HG03060 (cell line): Measurements from ENCODE around the gene SATB1.
"Not testable (repeated sequence)": the region's sequence is repeated elsewhere in the genome, so short reads cannot be mapped to it uniquely, and the experiment has no call there.

Source experiments
- ATAC-seq: cut with Tn5 transposase; IDR thresholded peaks from one replicate; pipeline ENCODE4 v1.9.1; 2021; ENCODE audit warnings: low read depth, moderate number of reproducible peaks; ENCODE audit not compliant: unreplicated experiment

SATB1 gene

DNA sequence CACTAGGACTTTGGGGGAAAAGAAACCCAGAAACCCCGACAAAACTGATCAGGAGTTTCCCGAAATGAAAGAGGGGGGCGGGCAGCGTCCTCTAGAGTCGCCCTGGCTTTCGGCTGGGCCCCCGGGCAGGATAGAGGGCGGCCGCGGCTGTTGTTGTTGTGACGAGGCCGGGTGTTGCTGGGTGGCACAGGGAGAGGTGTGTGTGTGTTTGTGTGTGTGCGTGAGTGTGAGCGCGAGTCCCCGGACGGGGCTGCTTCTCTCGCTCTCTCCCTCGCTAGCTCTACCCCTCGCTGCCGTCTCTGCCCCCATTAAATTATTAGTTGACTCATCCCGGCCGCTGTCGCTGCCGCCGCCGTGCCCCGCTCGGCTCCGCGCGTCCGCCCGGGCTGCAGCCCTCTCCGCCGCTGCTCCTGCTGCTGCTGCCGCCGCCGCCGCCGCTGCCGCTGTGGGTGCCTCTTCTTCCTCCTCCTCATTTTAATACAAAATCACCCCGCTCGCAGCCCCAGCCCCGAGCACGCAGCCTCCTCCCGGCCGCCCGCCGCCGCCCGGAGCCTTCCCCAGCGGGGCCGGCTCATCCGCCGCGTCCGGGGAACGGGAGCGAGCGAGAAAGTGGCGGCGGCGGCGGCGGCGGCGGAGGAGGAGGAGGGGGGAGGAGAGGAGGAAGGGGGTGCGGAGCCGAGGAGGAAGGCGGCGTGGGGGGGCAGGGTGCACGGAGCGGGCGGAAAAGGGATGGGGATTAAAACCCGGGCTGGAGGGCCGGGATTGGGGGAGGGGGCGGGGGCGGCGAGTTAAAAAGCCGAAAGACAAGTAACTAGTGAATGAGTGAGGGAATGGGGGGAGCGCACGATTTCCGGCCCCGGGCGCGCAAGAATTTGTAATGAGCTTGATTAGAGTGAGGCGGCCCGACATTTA, at the start of gene SATB1:
SATB1 (minus strand) TSS at position 611 of the 912 bp plus-strand sequence. CDS start 4,372 bp downstream, outside the sequence.
- no peak for ATAC-seq

DNA sequence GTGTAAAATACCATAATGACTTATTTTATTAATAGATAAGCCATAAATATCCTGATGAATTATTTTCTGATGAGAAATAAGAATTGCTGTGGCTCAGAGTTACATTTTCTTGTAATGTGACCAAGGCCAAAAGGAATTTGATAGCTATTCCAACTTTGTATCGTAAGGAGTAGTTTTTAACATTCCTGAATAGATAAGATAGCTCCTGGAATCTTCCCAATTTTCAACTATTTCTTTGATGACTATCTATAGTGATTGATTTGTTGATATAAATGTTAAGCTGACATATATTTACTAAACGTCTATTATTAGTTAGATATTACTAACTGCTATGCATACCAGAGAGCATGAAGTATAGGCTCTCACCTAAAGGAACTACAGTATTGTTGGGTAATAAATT, 49.1 kb upstream of the SATB1 start:
- no peak for ATAC-seq

DNA sequence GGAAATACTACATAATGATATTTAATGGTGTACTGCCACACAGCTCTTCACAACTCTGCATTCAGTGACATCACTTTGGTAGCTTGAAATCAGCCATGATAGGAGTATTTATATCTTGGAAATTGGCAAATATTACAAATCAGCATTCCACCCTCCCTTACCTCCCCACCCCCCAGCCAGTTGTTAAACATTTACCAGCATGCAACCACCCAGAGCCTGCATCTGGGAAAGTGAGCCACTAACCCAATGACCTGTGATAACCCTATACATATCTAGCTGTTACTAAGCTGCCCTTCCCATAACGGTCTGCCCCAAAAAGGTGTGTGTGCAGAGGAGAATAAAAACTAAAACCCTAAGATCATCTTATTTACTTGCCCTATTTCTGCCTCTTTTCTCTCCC, 44.6 kb upstream of the SATB1 start:
- ATAC-seq, result no peak

DNA sequence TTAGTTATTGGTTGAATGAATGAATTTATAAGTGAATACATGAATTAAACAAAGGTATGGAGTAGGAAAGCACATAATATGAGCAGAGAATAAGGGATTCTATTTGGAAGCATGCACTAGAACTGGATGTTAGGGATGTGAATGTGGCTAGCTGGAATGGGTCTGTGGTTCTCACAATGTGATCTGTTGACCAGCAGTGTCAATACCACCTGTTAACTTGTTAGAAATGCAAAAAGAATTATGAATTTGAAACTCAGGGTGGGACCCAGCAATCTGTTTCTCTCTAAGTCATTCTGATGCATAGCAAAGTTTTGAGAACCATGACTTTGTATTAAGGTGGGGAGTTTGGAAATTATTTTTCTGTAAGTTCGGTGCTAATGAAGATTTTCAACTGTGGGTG, 41.0 kb upstream of the SATB1 start:
- ATAC-seq, result no peak

DNA sequence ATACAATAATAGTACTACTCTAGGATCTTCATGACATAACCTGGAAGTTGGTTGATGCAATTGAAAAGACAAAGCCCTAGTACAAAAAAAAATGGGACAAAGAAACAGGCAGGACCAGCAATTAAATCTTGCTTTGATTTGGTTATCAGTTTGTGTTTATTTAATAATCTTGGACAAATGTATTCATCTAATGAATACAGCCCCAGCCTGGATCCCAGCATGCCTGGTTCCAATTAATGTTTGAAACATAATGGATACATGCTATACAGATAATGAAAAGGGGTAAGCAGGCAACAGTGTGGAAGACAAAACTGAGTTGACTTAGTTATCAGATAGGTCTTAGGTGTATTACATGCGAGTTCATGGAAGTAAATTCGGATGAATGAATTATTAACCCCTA, 29.6 kb upstream of the SATB1 start:
- no peak for ATAC-seq

DNA sequence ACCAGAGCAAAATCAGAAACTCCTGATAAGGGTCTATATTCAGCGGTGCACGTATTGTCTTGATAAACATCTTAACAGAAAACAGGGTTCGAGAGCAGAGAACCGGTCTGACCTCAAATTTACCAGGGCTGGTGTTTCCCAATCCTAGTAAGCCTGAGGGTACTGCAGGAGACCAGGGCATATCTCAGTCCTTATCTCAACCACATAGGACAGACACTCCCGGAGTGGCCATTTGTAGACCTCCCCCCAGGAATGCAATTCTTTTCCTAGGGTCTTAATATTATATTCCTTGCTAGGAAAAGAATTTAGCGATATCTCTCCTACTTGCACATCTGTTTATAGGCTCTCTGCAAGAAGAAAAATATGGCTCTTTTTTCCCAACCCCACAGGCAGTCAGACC, 24.5 kb upstream of the SATB1 start:
- not testable (repeated sequence) for ATAC-seq

DNA sequence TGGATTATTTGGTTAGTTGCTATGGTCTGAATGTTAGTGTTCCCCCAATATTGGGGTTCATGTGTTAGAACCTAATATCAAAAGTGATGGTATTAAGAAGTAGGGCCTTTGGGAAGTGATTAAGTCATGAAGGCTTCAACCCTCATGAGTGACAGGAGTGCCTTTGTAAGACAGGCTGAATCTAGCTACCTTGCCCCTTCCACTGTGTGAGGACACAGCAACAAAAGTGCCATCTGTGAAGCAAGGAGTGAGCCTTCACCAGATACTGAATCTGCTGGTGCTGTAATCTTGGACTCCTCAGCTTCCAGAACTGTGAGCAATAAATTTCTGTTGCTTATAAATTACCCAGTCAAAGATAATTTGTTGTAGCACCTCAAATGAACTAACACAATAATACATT, 22.6 kb upstream of the SATB1 start:
- no peak for ATAC-seq

DNA sequence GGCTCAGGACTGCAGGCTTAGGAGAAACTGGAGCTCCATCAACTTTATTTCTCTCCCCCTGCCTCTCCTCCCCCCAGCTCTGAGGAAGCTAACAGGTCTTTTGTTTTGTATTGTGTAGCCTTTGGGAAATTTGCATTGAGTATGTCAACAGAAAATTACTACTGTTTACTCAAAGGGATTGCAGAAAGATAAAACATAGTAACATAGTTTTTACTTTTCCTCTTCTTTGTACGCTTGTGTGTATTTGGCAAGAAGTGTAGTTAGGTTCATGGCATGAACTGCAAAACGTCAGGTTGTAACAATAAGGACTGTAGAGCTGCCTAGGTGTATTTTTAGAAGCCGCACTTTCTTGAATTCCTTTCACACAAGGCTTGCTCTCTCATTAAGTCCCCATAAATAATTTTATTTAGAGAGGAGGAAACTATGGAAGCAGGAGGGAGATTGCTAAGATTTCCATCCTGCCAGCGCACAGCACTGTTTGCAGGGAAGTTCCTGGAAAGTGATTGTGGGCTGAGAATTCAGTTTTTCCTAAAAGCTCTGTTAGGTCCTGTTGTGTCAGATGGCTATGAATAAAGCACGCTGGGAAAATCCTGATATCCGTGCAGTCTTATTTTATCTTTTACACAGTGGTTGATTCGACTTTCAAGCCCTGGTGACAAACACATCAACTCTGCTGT, 21.1 kb upstream of the SATB1 start:
- no peak for ATAC-seq

DNA sequence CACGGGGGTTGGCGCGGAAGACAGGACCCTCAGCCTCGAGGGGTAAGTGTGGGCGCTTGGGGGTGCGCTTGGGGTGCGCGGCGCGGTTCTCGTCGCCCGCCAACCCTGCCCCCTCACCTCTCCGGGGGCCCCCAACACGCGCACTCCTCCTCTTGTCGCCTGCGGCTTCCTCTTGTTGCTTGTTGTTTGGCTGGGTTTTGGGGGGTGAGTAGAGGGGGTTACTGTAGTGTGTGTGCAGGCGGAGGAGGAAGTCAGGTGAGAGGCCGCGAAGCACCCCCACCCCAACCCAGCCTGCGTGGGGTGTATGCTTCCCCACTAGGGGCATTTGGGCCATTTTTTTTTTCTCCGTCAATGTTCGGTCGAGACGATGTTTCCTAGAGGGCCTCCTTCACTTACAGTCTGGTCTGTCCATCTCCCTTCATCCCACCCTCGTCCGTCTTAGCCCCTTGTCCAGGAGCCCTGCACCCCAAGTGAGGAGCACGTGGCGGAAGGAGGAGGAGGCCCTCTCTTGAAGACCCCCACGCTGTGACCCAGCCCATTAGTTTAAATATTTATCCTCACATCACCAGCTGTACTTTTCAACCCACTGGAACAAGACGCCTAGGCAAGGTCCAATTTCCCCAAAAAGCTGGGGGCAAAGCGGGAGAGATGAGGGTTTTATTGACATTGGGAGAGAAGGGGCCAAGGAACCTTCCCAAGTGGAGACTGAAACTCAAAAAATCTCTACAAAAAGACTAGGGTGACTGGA, 20.4 kb upstream of the SATB1 start:
- no peak for ATAC-seq

DNA sequence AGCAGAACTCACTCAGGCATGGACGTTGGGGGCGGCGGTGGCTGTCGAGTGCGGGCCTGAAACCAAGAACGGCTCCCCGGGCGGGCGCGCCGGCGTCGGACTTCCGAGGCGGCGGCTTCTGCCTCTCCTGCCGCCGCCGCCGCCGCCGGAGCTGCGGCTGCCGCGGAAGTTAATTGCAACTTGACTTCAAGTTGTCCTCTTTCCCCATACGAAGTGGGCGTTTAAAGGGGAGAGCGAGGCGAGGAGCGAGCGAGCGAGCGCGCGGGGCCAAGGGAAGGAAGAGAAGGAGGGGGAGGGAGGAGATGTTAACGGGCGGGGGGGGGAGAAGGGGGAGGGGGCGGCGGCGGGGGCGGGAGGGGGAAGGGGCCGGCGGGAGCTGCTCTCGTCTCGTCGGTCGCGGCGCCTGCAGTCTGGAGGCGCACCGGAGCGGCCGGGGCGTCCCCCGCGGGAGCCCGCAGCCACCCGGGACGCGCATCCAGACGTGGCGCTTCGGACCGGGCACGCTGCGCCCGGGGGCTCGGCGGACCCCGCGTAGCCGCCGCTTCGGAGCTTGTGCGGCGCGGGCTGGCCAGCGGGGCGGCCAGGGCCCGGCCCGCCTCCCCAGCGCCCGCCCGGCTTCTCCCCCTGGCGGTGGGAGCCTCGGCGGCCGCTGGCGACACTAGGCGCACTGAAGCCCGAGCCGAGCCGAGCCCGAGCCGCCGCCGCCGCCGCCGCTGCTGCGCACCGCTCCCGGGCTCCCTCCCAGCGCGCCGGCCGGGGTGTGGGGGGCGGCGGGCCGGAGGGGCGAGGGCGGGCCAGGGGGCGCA, 19.7 kb upstream of the SATB1 start:
- no peak for ATAC-seq

DNA sequence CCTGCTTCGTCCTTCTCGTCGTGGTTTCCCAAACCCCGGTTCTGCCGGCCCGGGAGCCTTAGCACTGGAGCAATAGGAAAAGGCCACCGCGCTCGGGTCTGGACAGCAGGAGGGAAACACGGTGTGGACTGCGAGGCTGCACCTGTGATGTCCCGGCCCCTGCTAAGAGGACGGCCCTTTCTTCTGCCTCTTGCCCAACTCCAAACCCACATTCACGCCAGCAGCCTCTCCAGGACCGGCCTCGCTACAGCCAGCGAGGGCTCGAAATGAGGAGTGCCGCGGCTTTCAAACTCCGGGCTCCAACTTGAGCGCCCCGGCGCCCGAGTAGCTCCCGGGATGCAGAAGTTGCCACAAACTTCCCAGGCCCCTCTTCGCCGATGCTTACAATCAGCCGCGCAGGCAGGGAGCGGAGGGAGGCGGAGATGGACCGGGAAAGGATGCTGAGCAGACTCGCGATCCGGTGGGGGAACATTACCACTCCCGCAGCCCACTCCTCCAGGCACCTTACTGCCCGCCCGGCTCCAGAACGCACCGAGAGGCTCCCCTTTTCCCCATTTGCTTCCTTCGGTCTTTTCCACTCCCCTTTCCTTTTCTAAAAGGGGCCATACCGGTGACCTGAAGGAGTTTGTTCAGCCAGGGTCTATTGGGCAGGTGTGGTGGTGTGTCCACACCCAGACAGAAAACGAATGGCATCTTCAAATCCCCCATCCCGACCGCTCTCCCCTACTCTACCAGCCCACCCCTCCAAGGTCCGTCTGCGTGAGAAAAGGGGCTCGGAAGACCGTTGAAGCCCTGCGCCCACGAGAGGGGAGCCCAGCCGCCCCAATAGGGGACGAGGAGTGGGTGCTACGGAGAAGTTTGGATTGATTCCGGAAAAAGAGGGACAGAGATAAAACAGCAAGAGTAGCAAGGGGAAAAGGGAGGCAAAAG, 18.8 kb upstream of the SATB1 start:
- no peak for ATAC-seq

DNA sequence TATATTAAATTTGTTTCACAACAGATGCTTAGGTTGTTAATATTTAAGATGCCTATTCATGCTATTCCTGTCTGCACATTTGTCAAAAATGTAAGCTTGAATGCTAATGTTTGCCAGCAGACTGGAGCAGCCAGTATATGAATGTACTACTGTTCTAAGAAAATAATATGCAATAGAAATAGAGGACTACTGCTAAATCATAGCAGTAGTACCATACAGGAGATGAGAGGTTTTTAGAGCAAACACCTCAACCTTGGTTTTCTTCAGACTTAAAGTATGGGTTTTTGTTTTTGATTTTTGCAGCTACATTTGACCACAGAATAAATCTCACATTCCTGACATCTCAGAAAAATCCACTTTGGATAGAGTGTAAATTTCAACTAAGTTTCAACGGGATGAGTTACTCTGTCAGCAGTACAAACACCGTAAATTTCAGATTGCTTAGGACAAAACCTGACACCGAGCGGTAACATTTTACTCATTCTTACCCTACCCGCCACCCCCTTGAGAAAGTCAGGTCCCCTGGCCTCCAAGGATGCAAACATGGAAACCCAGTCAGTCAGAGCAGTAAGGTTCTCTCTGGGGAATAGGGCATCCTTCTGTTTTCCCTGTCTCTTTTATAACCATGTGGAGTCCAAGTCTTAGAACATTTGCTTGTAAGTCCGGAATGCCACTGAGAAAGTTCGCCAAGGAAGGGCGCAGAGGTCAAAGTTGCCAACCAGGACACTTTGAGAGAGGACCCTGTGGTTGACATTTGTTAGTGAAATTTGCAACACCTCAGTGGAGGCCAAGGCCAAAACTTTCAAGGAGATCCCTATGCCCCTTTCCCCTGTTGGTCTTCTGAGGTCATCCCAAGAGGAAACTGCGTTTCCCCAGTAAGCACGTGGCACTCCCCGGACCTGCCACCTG, 17.9 kb upstream of the SATB1 start:
- ATAC-seq, result no peak

DNA sequence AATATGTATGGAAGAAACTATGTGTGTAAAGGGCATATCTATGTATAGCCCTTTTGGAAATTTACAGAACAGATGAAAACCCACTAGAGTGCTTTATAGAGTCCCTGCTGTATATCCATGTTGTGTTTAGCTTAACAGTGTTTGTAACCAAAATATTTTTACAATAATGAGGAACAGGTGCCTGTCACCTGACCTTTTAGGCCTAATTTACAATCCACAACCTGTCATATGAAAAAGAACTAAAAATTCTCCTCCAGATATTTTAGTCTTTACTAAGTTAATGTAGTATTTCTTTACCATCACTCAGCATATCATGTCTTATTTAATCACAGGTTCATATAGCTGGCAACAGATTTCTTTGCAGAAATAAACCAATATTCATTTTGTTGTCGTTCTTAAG, 16.4 kb upstream of the SATB1 start:
- no peak for ATAC-seq

DNA sequence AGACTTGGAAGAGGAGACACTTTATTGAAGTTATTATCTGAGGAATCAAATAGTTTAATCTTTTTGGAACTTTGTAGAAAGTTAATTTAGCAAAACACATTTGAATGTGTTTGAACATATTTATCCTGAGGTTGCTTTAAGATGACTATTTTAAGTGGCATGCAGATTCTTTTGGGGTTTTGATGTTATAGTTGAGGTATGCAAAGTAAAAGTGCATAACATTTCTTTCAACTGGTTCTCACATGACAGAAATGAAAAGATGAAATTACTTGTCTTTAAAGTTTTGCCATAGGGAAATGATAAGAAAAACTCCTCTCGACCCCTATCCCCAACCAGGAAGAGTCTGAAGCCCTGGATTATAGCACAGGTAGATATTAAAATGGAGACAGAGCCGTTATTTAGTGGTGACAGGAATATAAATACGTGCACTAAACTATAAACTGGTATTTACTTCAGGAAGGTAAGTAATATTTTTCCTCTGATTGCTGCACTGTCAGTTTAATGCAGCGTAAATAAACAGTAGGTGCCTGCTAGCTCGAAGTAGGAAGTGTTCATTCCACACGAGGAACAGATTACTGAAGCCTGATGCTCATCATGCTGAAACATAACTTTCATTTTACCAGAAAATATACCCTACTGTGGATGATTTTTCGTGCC, 15.1 kb upstream of the SATB1 start:
- ATAC-seq, result no peak

DNA sequence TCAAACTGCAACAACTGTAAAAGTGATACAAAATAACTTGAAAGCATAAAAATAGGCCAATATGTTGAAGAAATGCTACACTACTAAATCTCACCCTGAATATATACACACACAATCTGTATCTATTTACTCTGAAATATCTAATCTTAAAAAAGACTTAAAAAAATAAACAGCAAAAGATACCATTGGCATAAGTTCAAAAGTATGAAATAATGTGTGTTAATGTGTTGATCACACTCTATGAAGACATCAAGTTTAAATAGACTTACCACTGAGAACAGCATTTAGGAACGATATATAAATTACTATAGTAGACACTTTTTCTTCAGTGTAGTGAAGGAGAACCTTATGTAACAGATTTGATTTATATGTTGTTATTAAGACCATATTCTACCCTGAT, 14.1 kb upstream of the SATB1 start:
- no peak for ATAC-seq

DNA sequence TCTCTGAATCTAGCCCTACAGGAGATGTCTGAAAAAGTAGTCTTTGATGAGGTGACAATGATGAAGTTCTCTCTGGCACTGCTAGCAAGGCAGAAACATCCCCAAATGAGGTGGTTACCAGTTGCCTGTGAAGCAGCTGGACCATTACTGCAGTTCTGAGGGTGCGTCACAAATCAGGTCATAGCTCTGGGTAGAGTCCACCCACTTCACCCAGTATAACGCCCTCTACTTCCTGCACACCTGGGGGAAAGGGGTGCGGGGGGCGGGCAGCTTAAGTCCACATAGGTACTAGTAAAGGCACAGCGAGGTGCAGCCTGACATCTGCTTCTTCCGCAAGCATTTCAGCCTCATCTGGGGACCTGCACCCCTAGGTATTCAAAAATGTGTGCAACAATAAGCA, 13.4 kb upstream of the SATB1 start:
- no peak for ATAC-seq

DNA sequence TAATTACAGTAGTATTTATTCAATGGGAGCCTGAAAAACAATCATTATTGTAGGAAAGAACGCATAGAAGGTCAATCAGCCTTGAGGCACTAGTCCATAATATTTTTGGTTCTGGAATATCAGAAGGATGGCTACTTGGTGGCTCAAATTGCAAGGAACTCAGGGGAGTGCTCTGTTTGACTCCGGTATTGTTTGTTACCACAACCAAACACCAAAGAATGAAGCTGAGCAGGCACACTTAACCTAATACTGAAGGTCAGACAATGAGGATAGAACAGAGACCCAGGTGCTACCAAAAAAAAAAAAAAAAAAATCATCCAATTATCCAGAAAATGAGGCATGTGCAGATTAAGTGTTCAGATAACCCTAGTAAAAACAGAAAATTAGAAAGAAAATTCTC, 11.1 kb upstream of the SATB1 start:
- no peak for ATAC-seq

DNA sequence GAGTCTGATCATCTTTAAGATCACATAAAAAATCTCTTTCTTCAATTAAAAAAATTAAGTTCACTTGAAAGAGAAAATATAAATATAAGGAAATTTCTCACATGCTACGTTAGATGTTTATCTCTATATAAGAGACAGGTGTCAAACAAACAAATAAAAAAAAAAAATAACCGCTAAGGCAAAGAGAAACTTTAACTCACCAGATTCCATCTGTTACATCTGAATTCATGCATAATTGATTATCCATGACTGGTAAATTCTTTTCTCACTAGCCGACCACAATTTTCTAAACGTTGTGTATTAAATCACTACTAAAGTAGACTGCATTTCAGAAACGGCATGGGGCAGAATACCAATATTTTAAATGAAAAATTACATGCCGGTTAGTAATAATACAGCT, 9.6 kb upstream of the SATB1 start:
- no peak for ATAC-seq
